T1000 (cell line): Measurements from ENCODE around the gene MRE11.
"Not testable (repeated sequence)": the region's sequence is repeated elsewhere in the genome, so short reads cannot be mapped to it uniquely, and the experiment has no call there.

Experiments
- DNase-seq: peaks from one replicate; lab custom pipeline; 2025; ENCODE audit warnings: mixed read lengths; lab: John Stamatoyannopoulos, UW

The MRE11 gene

GRCh38 chr11:94506513-94506912 lies 12.9 kb upstream of the MRE11 start:
- DNase-seq, result not testable (repeated sequence)

- DNase-seq, result no peak
Measured at GRCh38 chr11:94504689-94505293, 11.1 kb upstream of the MRE11 start.

DNA sequence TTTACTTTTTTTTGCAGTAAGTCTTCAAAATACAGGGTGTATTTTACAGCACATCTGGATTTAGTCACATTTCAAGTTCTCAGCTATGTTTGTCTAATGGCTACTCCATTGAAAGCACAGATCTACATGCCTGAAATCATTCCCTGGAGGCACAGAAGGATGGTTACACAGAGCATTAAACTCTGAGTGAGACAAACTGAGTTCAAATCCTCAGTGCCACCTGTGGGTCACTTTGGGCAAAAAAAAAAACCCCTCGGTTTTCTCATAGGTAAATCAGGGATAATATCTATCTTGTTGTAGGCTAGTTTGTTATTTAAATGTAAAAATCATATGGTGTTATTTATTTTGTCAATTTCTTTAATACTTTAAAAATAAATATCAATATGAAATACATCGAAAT lies 7.9 kb upstream of the MRE11 start:
- no peak for DNase-seq

- no peak for DNase-seq
Measured at GRCh38 chr11:94500181-94500580, 6.5 kb upstream of the MRE11 start.

- no peak for DNase-seq
Measured at GRCh38 chr11:94494126-94494680, 559 bp upstream of the MRE11 start.

- DNase-seq, result no peak
Measured at GRCh38 chr11:94486068-94486467, 7.6 kb downstream of the MRE11 start.

- DNase-seq, result no peak
Measured at GRCh38 chr11:94481342-94481741, 12.3 kb downstream of the MRE11 start.

DNA sequence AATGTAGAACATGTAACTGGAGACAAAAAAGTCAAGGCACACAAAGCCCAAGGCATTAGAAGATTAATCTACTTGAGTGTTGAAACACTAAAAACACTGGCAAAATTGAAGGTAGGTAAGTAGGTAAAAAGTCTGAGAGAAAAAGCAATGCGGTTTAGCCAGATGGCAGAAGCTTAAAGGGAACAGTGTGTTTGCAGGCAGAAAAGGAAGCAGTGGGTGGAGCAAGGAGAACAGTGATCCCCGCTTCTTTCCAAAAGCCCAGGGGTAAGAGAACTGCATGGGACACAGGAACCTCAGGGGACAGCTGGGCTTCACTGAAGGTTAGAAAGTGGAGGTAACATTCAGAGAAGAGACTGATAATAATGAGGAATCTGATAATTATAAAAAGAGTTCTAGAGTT lies 16.0 kb downstream of the MRE11 start:
- DNase-seq, result no peak

- DNase-seq, result no peak
Measured at GRCh38 chr11:94472916-94473799, 20.5 kb downstream of the MRE11 start.

- DNase-seq, result no peak
Measured at GRCh38 chr11:94469416-94469815, 24.2 kb downstream of the MRE11 start.

DNA sequence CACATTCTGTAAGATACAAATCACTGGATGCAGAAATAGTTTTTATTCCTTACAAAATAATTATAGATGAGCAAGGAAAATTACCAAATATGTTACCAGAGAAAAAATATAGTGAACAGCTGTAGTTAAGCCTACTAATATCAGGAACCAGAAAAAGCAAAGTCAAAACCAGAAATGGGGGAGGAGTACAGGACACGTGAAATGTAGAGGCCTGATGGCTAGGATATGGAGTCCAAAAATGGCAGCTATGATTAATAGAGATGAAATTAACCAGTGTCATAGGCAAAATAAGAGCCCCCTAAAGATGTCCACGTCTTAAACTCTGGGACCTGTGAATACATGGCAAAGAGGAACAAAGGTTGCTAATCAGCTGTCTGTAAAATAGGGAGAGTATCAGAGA lies 34.1 kb downstream of the MRE11 start:
- DNase-seq, result no peak

- no peak for DNase-seq
Measured at GRCh38 chr11:94457118-94458029, 36.3 kb downstream of the MRE11 start.

GRCh38 chr11:94455861-94456260 lies 37.8 kb downstream of the MRE11 start:
- DNase-seq, result no peak

DNA sequence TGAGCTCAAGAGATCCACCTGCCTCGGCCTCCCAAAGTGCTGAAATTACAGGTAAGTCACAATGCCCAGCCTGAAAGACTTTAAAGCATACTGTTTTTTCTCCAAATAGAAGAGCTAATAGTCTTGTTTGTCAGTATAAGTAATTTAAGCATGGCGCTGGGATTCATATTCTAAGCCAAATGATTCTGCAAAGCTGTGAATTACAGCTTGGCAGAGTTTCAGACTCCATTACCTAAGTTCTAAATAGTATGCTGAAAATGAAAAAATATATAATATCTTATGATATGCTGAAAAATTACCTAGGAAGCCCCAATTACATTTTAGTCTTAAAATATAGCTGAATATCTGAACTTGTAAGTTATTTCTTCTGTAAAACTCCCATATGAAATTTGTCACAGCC lies 39.3 kb downstream of the MRE11 start:
- DNase-seq, result no peak

GRCh38 chr11:94452988-94453387 lies 40.7 kb downstream of the MRE11 start:
- DNase-seq, result no peak

DNA sequence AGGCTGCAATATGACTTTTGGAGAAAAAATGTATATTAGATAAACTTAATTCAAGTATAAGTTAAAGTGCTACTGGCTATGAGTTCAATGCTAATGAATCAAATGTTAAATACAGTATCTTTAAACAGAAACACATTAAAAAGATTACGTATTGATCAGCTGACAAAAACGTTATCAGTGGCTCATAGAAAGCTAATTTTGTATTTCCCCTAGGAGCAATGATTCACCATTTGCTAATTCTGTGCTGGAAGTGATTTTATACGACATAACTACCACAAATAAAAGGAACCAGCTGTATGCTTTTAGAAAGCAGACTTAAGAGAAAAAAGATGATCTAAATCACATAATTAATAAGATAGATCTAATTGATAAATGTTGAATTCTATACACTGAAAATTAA lies 43.6 kb downstream of the MRE11 start:
- no peak for DNase-seq

- no peak for DNase-seq
Measured at GRCh38 chr11:94449437-94449836, 44.2 kb downstream of the MRE11 start.

GRCh38 chr11:94449029-94449428 lies 44.6 kb downstream of the MRE11 start:
- no peak for DNase-seq

- no peak for DNase-seq
Measured at GRCh38 chr11:94447149-94447548, 46.5 kb downstream of the MRE11 start.

DNA sequence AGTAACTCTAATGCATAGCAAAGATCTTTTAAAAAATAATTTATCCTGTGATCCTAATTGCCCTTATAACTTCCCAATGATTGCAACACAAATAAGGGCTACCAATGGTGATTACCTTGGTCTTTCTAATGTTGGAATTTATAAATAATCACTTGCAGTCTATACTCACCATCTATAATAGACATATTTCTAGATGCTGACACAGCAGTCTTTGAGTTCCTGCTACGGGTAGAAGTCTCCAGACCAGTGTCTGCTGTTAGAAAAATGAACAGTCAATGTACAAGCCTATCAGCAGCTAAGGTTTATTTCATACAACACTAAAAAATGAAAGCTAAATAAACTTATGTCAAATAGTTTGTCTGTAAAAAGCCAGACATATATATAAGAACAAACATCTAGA lies 48.0 kb downstream of the MRE11 start:
- no peak for DNase-seq

- no peak for DNase-seq
Measured at GRCh38 chr11:94433049-94433448, 60.6 kb downstream of the MRE11 start.

GRCh38 chr11:94424662-94425061 lies 69.0 kb downstream of the MRE11 start:
- no peak for DNase-seq
